IPS DF 19.7 (cell line): ENCODE measurements around the gene KLHL4.
"Not testable (repeated sequence)": the region's sequence is repeated elsewhere in the genome, so short reads cannot be mapped to it uniquely, and the experiment has no call there.

Experiments
- DNase-seq: peaks from one replicate; pipeline ENCODE4 v3.0.0-alpha.2; 2013; ENCODE audit warnings: low read depth, low spot score

KLHL4 gene

DNA sequence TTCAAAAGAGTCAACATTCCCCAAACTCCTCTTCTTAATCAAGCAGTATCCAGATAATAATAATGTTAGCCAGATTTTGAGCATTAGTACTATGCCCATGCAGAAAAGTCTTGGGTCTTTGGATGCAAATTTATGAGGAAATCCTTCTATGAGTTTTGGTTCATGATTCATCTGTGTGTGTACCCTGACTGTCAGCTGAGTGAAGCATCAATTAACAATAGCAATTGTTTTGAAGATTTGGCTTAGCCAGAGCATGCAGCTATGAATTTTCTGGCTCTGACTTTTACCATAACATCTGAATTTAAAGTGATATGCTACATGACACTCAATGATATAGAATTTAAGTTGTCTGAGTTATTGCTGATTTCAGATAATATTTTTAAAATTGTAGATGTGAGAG is 145.8 kb downstream of the KLHL4 start:
- DNase-seq = no peak

- no peak for DNase-seq
Observed at GRCh38 chrX:87664381-87664780, 146.8 kb downstream of the KLHL4 start.

GRCh38 chrX:87679849-87680248 is 162.2 kb downstream of the KLHL4 start:
- DNase-seq = peak; percentile 88

DNA sequence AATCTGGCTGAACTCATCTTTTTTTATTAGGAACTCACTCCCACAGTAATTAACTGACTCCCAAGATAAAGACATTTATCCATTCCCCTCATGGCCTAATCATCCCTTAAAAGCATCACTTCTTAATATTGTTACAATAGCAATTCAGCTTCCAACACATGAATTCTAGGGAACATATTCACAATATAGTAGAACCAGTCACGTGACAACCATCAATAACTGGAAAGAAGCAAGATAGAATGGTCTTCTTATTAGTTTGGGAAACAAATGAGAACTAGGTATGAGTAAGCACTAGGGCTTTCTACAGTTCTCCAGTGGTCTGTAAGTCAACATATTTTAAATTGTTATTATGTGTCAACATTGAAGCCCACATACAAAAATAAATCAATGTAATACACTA is 170.1 kb downstream of the KLHL4 start:
- no peak for DNase-seq

GRCh38 chrX:87688113-87688748 is 170.6 kb downstream of the KLHL4 start:
- not testable (repeated sequence) for DNase-seq

DNA sequence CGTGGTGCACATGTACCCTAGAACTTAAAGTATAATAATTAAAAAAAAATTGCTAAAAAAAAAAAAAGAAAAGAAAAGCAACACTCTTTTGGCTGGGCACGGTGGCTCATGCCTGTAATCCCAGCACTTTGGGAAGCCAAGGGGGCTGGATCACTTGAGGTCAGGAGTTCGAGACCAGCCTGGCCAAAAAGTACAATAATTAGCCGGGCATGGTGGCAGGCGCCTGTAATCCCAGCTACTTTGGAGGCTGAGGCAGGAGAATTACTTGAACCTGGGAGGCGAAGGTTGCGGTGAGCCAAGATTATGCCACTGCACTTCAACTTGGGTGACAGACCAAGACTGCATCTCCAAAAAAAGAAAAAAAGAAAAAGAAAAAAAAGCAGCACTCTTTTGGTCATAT is 171.6 kb downstream of the KLHL4 start:
- DNase-seq = not testable (repeated sequence)

GRCh38 chrX:87693204-87693603 is 175.6 kb downstream of the KLHL4 start:
- DNase-seq = no peak

GRCh38 chrX:87697409-87697808 is 179.8 kb downstream of the KLHL4 start:
- DNase-seq = no peak

DNA sequence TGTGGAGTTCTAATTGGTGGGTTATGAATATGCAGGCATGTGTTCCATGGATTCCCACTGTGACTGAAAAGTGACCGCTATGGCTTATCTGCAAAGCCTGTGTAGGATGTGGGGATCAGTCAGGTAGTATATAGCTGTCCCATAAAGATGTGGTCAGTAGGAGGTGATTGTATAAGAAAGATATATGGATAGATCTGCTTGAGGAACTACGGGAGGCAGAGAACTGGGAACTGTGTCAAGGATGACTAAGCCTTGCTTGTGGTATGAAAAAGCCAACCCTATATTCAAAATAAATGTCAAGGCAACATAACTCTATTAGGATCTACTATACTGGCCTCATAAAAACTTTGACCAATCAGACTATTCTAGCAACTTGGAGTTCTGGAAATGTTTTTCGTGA is 185.2 kb downstream of the KLHL4 start:
- no peak for DNase-seq

GRCh38 chrX:87703469-87703868 is 185.9 kb downstream of the KLHL4 start:
- DNase-seq = not testable (repeated sequence)

GRCh38 chrX:87706134-87706533 is 188.5 kb downstream of the KLHL4 start:
- DNase-seq = no peak

- DNase-seq = no peak
Observed at GRCh38 chrX:87710580-87710979, 193.0 kb downstream of the KLHL4 start.
